Nephron (organoid): ENCODE measurements around the gene SEC22C.
"Not testable (repeated sequence)": the region's sequence is repeated elsewhere in the genome, so short reads cannot be mapped to it uniquely, and the experiment has no call there.

ENCODE experiments used
- H3K27ac Mint-ChIP-seq, 3 experiments: 2 replicates each; pipeline ENCODE4 v1.8.0; 2020; ENCODE audit warnings: mixed read lengths in 3 of 3, mild to moderate bottlenecking in 2 of 3, moderate library complexity in 1 of 3
- H3K27me3 Mint-ChIP-seq: 2 replicates; pipeline ENCODE4 v1.8.0; 2021; ENCODE audit warnings: low read depth, mild to moderate bottlenecking, moderate library complexity, mixed read lengths
- H3K36me3 Mint-ChIP-seq: 2 replicates; pipeline ENCODE4 v1.8.0; 2020; ENCODE audit warnings: low read depth, mixed read lengths
- H3K4me1 Mint-ChIP-seq: 2 replicates; pipeline ENCODE4 v1.8.0; 2020; ENCODE audit warnings: mixed read lengths
- H3K4me3 Mint-ChIP-seq, 3 experiments: 2 replicates each; pipeline ENCODE4 v1.8.0; 2020; ENCODE audit warnings: mild to moderate bottlenecking in 3 of 3, mixed read lengths in 3 of 3, moderate library complexity in 2 of 3
- H3K9me3 Mint-ChIP-seq: 2 replicates; pipeline ENCODE4 v1.8.0; 2020; ENCODE audit warnings: mixed read lengths
- CTCF ChIP-seq, 3 experiments: fragments of 200-600 bp; sonication (generic); IDR thresholded peaks; one replicate each; pipeline ENCODE4 v1.5.0; 2021; ENCODE audit warnings: antibody characterized with exemption in 3 of 3; ENCODE audit not compliant: unreplicated experiment in 3 of 3

SEC22C gene

GRCh38 chr3:42600111-42600957, 18.6 kb upstream of the SEC22C start, which contains the start of gene NKTR:
NKTR (plus strand) TSS chr3:42600686; CDS start chr3:42601007, 321 bp downstream.
- Mint-ChIP-seq H3K27me3 (no peaks in the 10 kb centered on the region), H3K4me3 (peak within 1 kb of the TSS; percentile 93 to 95 (median 94)), H3K4me1 (peaks cover 16% of the 10 kb centered on the region), H3K27ac (peak within 1 kb of the TSS; percentile 98 to 100 (median 99)), H3K36me3 (peaks cover 28% of the 10 kb centered on the region), H3K9me3 (peaks cover 5% of the 10 kb centered on the region)
- no peak for TF ChIP-seq CTCF (IDR thresholded peaks at IDR 0.05; ENCODE audit: unreplicated experiment in 3 of 3)

- H3K27ac Mint-ChIP-seq, result peak overlapping the region in 2 of 3 experiments; percentile 40 to 77
- H3K27me3 Mint-ChIP-seq, H3K9me3 Mint-ChIP-seq, H3K4me1 Mint-ChIP-seq: not testable (repeated sequence)
- H3K36me3 Mint-ChIP-seq, result peaks cover 24% of the 10 kb centered on the region
- peak overlapping the region; percentile 60 to 74 (median 66) for H3K4me3 Mint-ChIP-seq
Measured at GRCh38 chr3:42597098-42597497, 15.3 kb upstream of the SEC22C start.

GRCh38 chr3:42595682-42596081, 13.9 kb upstream of the SEC22C start:
- H3K27me3 Mint-ChIP-seq, result no peaks in the 10 kb centered on the region
- no peak overlapping the region for H3K4me3 Mint-ChIP-seq
- no peak for TF ChIP-seq CTCF (IDR thresholded peaks at IDR 0.05; ENCODE audit: unreplicated experiment in 3 of 3)
- no peak overlapping the region for H3K27ac Mint-ChIP-seq
- no peaks in the 10 kb centered on the region for H3K9me3 Mint-ChIP-seq
- H3K4me1 Mint-ChIP-seq, result peaks cover 2% of the 10 kb centered on the region
- peaks cover 18% of the 10 kb centered on the region for H3K36me3 Mint-ChIP-seq

GRCh38 chr3:42593635-42594034, 11.9 kb upstream of the SEC22C start:
- TF ChIP-seq CTCF (IDR thresholded peaks at IDR 0.05; ENCODE audit: unreplicated experiment in 3 of 3), result no peak
- H3K27ac Mint-ChIP-seq, result no peak overlapping the region

GRCh38 chr3:42591811-42592210, 10.0 kb upstream of the SEC22C start:
- TF ChIP-seq CTCF (IDR thresholded peaks at IDR 0.05; ENCODE audit: unreplicated experiment in 3 of 3), result no peak
- Mint-ChIP-seq H3K4me1 (peaks cover 5% of the 10 kb centered on the region), H3K4me3 (peak overlapping the region; percentile 79 to 97 (median 84)), H3K27ac (peak overlapping the region in 1 of 3 experiments; percentile 38), H3K27me3 (no peaks in the 10 kb centered on the region), H3K9me3 (no peaks in the 10 kb centered on the region), H3K36me3 (peaks cover 14% of the 10 kb centered on the region)

More at GRCh38 chr3:42593635-42594034, 11.9 kb upstream of the SEC22C start:
- Mint-ChIP-seq H3K4me1 (peaks cover 5% of the 10 kb centered on the region), H3K9me3 (no peaks in the 10 kb centered on the region), H3K4me3 (peak overlapping the region in 1 of 3 experiments; percentile 1), H3K36me3 (peaks cover 18% of the 10 kb centered on the region), H3K27me3 (no peaks in the 10 kb centered on the region)

GRCh38 chr3:42590989-42591756, 9.4 kb upstream of the SEC22C start:
- Mint-ChIP-seq H3K36me3 (peaks cover 14% of the 10 kb centered on the region), H3K9me3 (no peaks in the 10 kb centered on the region), H3K27me3 (no peaks in the 10 kb centered on the region), H3K4me3 (peak overlapping the region; percentile 89 to 98 (median 97)), H3K4me1 (peaks cover 5% of the 10 kb centered on the region), H3K27ac (peak overlapping the region; percentile 43 to 89 (median 84))
- TF ChIP-seq CTCF (IDR thresholded peaks at IDR 0.05; ENCODE audit: unreplicated experiment in 3 of 3), result no peak
